ENCODE measurements around the gene ARHGEF12.

DNA sequence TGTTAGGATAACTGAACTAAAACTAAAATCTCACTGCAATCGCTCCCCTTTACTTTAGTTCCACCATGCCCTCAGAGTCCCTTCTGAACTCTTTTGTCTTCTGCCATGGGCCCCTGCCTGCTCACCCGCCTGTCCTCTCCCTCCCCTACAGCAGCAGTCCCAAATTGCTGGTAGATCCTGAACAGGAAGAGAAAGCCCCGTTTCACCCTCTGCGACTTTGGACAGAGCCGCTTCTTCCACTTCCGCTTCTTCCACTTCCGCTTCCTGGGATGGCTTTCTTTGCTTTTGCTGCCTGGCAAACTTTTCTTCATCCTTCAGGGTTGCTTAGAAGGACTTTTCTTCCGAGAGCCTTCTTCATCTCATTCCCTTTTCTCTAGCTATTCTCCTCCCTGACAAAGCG, 46.8 kb upstream of the ARHGEF12 start:
- TF ChIP-seq, protein P1, sequence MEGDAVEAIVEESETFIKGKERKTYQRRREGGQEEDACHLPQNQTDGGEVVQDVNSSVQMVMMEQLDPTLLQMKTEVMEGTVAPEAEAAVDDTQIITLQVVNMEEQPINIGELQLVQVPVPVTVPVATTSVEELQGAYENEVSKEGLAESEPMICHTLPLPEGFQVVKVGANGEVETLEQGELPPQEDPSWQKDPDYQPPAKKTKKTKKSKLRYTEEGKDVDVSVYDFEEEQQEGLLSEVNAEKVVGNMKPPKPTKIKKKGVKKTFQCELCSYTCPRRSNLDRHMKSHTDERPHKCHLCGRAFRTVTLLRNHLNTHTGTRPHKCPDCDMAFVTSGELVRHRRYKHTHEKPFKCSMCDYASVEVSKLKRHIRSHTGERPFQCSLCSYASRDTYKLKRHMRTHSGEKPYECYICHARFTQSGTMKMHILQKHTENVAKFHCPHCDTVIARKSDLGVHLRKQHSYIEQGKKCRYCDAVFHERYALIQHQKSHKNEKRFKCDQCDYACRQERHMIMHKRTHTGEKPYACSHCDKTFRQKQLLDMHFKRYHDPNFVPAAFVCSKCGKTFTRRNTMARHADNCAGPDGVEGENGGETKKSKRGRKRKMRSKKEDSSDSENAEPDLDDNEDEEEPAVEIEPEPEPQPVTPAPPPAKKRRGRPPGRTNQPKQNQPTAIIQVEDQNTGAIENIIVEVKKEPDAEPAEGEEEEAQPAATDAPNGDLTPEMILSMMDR (IDR thresholded peaks at IDR 0.05; ENCODE audit: insufficient read depth, low read depth, low read length) = no peak
- TF ChIP-seq EZH2 (IDR thresholded peaks at IDR 0.05; ENCODE audit: insufficient read depth, low read length) = no peak
